H9 (cell line): ENCODE data around the gene TMEM254. TPM values are rescaled to one million over a fixed set of nuclear protein-coding genes. Genes with fewer than 3 reads are reported as not detected.

ENCODE experiments used
- DNase-seq: peaks from one replicate; pipeline ENCODE4 v3.0.0-alpha.2; 2017
- H2AFZ ChIP-seq: one replicate; pipeline ENCODE4 v1.6.1; 2013; ENCODE audit warnings: mild to moderate bottlenecking, low read length, control low read depth, moderate library complexity
- H2AK5ac ChIP-seq: 2 replicates; pipeline ENCODE4 v1.6.1; 2013; ENCODE audit warnings: low read length, control low read depth, mixed read lengths; ENCODE audit not compliant: insufficient read length
- H2BK120ac ChIP-seq: one replicate; pipeline ENCODE4 v1.6.1; 2013; ENCODE audit warnings: low read depth, mild to moderate bottlenecking, low read length, control low read depth, inconsistent platforms; ENCODE audit not compliant: poor library complexity, severe bottlenecking
- H2BK12ac ChIP-seq: 2 replicates; pipeline ENCODE4 v1.6.1; 2013; ENCODE audit warnings: low read length, control low read depth, mixed read lengths, low read depth; ENCODE audit not compliant: insufficient read length
- H2BK15ac ChIP-seq: 2 replicates; pipeline ENCODE4 v1.6.1; 2013; ENCODE audit warnings: low read depth, low read length, control low read depth
- H2BK20ac ChIP-seq: one replicate; pipeline ENCODE4 v1.6.1; 2013; ENCODE audit warnings: low read depth, mild to moderate bottlenecking, low read length, control low read depth, inconsistent platforms; ENCODE audit not compliant: poor library complexity, severe bottlenecking
- H2BK5ac ChIP-seq: 2 replicates; pipeline ENCODE4 v1.6.1; 2013; ENCODE audit warnings: low read length, control low read depth, mixed read lengths; ENCODE audit not compliant: insufficient read length
- H3K14ac ChIP-seq: 2 replicates; pipeline ENCODE4 v1.6.1; 2013; ENCODE audit warnings: low read length, control low read depth; ENCODE audit not compliant: insufficient read depth
- H3K18ac ChIP-seq: 2 replicates; pipeline ENCODE4 v1.6.1; 2013; ENCODE audit warnings: low read depth, mild to moderate bottlenecking, mixed read lengths, low read length, control low read depth; ENCODE audit not compliant: insufficient read length
- H3K23ac ChIP-seq: 2 replicates; pipeline ENCODE4 v1.6.1; 2013; ENCODE audit warnings: low read length, control low read depth, mixed read lengths, low read depth; ENCODE audit not compliant: insufficient read length
- H3K23me2 ChIP-seq: 2 replicates; pipeline ENCODE4 v1.6.1; 2013; ENCODE audit warnings: low read depth, mild to moderate bottlenecking, mixed read lengths, low read length, control low read depth; ENCODE audit not compliant: insufficient read length, poor library complexity, severe bottlenecking
- H3K27ac ChIP-seq: 2 replicates; pipeline ENCODE4 v1.5.1; 2013; ENCODE audit warnings: low read length, control low read depth, mixed read lengths, low read depth; ENCODE audit not compliant: insufficient read length
- H3K27me3 ChIP-seq: 2 replicates; pipeline ENCODE4 v1.6.1; 2013; ENCODE audit warnings: low read length, control low read depth, inconsistent platforms; ENCODE audit not compliant: insufficient read depth
- H3K4ac ChIP-seq: 2 replicates; pipeline ENCODE4 v1.6.1; 2013; ENCODE audit warnings: low read depth, mild to moderate bottlenecking, control low read depth, inconsistent platforms, low read length, moderate library complexity
- H3K4me1 ChIP-seq: 2 replicates; pipeline ENCODE4 v1.6.1; 2013; ENCODE audit warnings: low read length, control low read depth, inconsistent platforms; ENCODE audit not compliant: insufficient read depth
- H3K4me2 ChIP-seq: 2 replicates; pipeline ENCODE4 v1.6.1; 2013; ENCODE audit warnings: low read length, control low read depth, mixed read lengths; ENCODE audit not compliant: insufficient read length, insufficient read depth
- H3K56ac ChIP-seq: 2 replicates; pipeline ENCODE4 v1.6.1; 2013; ENCODE audit warnings: low read depth, mild to moderate bottlenecking, mixed read lengths, low read length, control low read depth; ENCODE audit not compliant: insufficient read length
- H3K79me1 ChIP-seq: 2 replicates; pipeline ENCODE4 v1.6.1; 2013; ENCODE audit warnings: low read depth, mild to moderate bottlenecking, moderate library complexity, low read length, control low read depth, inconsistent platforms; ENCODE audit not compliant: insufficient read depth, poor library complexity, severe bottlenecking
- H3K79me2 ChIP-seq: 2 replicates; pipeline ENCODE4 v1.6.1; 2013; ENCODE audit warnings: low read length, control low read depth, inconsistent platforms; ENCODE audit not compliant: insufficient read depth
- H3K9ac ChIP-seq: 2 replicates; pipeline ENCODE4 v1.6.1; 2013; ENCODE audit warnings: low read length, control low read depth, mixed read lengths; ENCODE audit not compliant: insufficient read length; ENCODE audit errors: extremely low read depth
- H3K9me3 ChIP-seq: one replicate; pipeline ENCODE4 v1.6.1; 2013; ENCODE audit warnings: low read depth, low read length, inconsistent platforms; ENCODE audit not compliant: control insufficient read depth
- H3T11ph ChIP-seq: one replicate; pipeline ENCODE4 v1.6.1; 2013; ENCODE audit warnings: mild to moderate bottlenecking, low read length, control low read depth, inconsistent platforms
- H4K20me1 ChIP-seq: one replicate; pipeline ENCODE4 v1.6.1; 2013; ENCODE audit not compliant: control insufficient read depth, insufficient read length, insufficient read depth
- H4K5ac ChIP-seq: 2 replicates; pipeline ENCODE4 v1.6.1; 2013; ENCODE audit warnings: low read depth, mild to moderate bottlenecking, mixed read lengths, low read length, control low read depth; ENCODE audit not compliant: insufficient read length
- H4K8ac ChIP-seq: replicated peaks from 2 replicates; pipeline ENCODE4 v1.6.1; 2013; ENCODE audit warnings: low read length, control low read depth, mixed read lengths, low read depth; ENCODE audit not compliant: insufficient read length
- H4K91ac ChIP-seq: 2 replicates; pipeline ENCODE4 v1.6.1; 2013; ENCODE audit warnings: low read depth, mild to moderate bottlenecking, moderate library complexity, mixed read lengths, low read length, control low read depth; ENCODE audit not compliant: insufficient read length
- H3K27ac Mint-ChIP-seq, 3 experiments: 2 replicates in 2 of 3; 3 replicates in 1 of 3; pipeline ENCODE4 v1.8.0; 2020 to 2021; ENCODE audit warnings: mixed read lengths in 3 of 3, mild to moderate bottlenecking in 1 of 3, moderate library complexity in 1 of 3
- H3K27me3 Mint-ChIP-seq: 2 replicates; pipeline ENCODE4 v1.8.0; 2021; ENCODE audit warnings: low read depth, mild to moderate bottlenecking, moderate library complexity, mixed read lengths
- H3K36me3 Mint-ChIP-seq, 3 experiments: 2 replicates in 2 of 3; 3 replicates in 1 of 3; pipeline ENCODE4 v1.8.0; 2020 to 2021; ENCODE audit warnings: low read depth in 3 of 3, mixed read lengths in 3 of 3; ENCODE audit not compliant: insufficient read depth in 1 of 3
- H3K4me1 Mint-ChIP-seq, 2 experiments: 2 replicates each; pipeline ENCODE4 v1.8.0; 2020; ENCODE audit warnings: mixed read lengths in 2 of 2
- H3K4me3 Mint-ChIP-seq, 2 experiments: 2 replicates in 1 of 2; 3 replicates in 1 of 2; pipeline ENCODE4 v1.8.0; 2020 to 2021; ENCODE audit warnings: mild to moderate bottlenecking in 2 of 2, mixed read lengths in 2 of 2, moderate library complexity in 1 of 2
- H3K9me3 Mint-ChIP-seq, 2 experiments: 2 replicates in 1 of 2; 3 replicates in 1 of 2; pipeline ENCODE4 v1.8.0; 2020; ENCODE audit warnings: mild to moderate bottlenecking in 2 of 2, mixed read lengths in 2 of 2, moderate library complexity in 1 of 2
- CTCF ChIP-seq: fragments of 200-600 bp; sonication (generic); conservative IDR thresholded peaks from 3 replicates; pipeline ENCODE4 v1.8.0; 2021; ENCODE audit warnings: antibody characterized with exemption, mild to moderate bottlenecking
- WGBS: extraction: QIAGEN DNeasy Blood & Tissue Kit; methylation state at CpG from one replicate; pipeline ENCODE4 v1.1.7; 2013; ENCODE audit warnings: missing lambda C conversion rate, low lambda C conversion rate, mixed read lengths; ENCODE audit not compliant: insufficient read length; ENCODE audit errors: extremely low coverage; 5-methylcytosine and 5-hydroxymethylcytosine counted together
- total RNA-seq: library from RNA; stranded (reverse); gene quantifications from 2 replicates; pipeline ENCODE4 v1.2.1, GENCODE V29; 2021

The TMEM254 gene
- total RNA-seq, 1 experiment from 2014 or later, result 20.3 TPM

- Histone ChIP-seq H3K27me3 (no peaks in the 10 kb centered on the region; the same call in 1 of the 2 replicates), H3K4me1 (0 out of 2 replicates have a peak, but pooled peaks cover 3% of the 10 kb centered on the region), H3K27ac (no peak overlapping the region), H4K91ac (no peak overlapping the region), H2BK5ac (no peak overlapping the region), H3K9ac (no peak overlapping the region), H3K23ac (no peak overlapping the region), H3K9me3 (no peaks in the 10 kb centered on the region), H4K8ac (no peak overlapping the region), H3K79me2 (no peaks in the 10 kb centered on the region), H4K5ac (no peak overlapping the region), H3K79me1 (no peaks in the 10 kb centered on the region), H2BK12ac (no peak overlapping the region), H3T11ph (no peak overlapping the region), H3K4ac (no peak overlapping the region), H3K56ac (no peak overlapping the region), H3K18ac (no peak overlapping the region), H3K4me2 (no peak overlapping the region), H2BK120ac (no peak overlapping the region), H2AK5ac (no peak overlapping the region), H2AFZ (no peak overlapping the region), H3K23me2 (peaks cover 4% of the 10 kb centered on the region), H2BK20ac (no peak overlapping the region), H3K14ac (no peak overlapping the region), H2BK15ac (no peak overlapping the region), H4K20me1 (no peaks in the 10 kb centered on the region)
- no peaks in the 10 kb centered on the region for H3K36me3 Mint-ChIP-seq
- peak overlapping the region in 1 of 3 experiments; percentile 20; a peak in 1 of 7 replicates for H3K27ac Mint-ChIP-seq
- peaks cover 20 to 25% of the 10 kb centered on the region in 2 experiments for H3K4me1 Mint-ChIP-seq
- H3K4me3 Mint-ChIP-seq, result peak overlapping the region; percentile 68 to 78
- no peak for TF ChIP-seq CTCF
- H3K27me3 Mint-ChIP-seq, result peaks cover 28% of the 10 kb centered on the region
- peak; percentile 48 for DNase-seq
- H3K9me3 Mint-ChIP-seq, result 0 out of 5 replicates have a peak, but pooled peaks cover 0 to 3% of the 10 kb centered on the region in 2 experiments
- WGBS, result no CpG with 5 or more reads among the region's 6 CpGs
These were observed 53.0 kb downstream of the TMEM254 start for GRCh38 chr10:80131499-80131901.
